Amniotic epithelial cell (primary cell): ENCODE results near the gene OTUB2.

Experiments
- DNase-seq: peaks from one replicate; pipeline ENCODE4 v3.0.0-alpha.2; 2010; ENCODE audit warnings: low read depth

Gene OTUB2

DNA sequence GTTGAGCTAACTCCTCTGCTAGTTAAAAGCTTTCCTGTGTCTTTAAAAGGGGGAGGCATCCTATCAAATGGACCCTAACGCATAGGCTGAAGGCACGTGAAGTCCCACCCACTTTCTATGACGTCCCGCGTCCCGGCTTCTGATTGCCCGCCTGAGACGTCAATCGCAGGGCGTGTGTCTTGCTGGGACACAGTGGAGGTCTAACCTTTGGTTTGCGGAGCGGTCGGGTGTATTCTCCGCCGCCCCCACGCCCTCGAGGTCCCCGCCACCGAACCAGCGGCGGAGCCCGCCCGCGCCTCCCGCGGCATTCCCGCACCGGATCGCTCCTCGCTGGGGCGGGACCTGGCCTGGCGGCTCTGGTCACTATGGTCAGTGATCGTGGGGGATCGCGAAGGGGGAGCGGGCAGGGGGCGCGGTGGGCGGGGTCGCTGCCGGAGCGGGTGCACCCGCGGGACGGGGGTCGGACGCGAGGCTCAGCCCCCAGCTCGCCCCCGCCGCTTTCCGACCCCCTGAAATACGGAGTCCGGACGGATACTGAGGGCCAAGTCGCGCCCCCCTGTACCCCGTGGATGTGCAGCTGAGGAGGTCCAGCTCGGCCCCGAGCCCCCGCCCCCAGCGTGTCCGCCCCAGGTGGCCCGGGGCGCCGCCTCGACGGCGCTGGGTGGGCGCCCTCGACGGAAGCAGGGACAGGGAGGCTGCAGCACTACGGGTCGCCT, at the start of gene OTUB2:
OTUB2 (plus strand) TSS at position 168 of the 716 bp plus-strand sequence; CDS start at position 366, 198 bp downstream.
- peak; percentile 98 for DNase-seq

DNA sequence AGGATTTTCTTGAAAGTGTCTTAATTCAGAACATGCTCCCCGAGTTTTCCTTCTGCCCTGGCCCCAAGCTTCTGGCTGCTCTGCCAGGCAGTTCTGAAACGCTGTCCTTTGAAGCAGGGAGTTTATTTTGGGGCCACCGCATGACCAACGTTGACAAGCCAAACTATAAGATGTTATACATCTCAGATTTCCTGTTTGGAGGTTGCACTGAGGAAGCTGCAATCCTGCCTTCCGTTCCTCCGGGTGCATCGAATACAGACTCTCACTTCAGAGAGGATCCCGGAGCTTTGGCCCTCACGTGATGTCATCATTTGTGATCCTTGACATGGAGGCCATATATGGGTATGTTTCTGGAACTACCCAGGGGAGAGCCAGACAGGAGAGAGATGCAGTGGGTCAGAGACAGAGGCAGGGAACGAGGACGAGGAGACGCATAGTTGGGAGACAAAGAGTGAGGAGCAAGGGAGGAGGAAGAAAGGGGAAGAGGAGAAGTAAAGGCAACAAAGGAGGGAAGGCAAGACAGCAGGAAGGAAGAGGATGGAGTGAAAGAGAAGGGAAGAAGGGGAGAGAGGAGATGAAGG, 49.6 kb upstream of the OTUB2 start, which contains the start of gene ASB2:
ASB2 (minus strand) TSS at position 94 of the 581 bp plus-strand sequence. CDS start 12,031 bp downstream, outside the sequence.
- DNase-seq = no peak

DNA sequence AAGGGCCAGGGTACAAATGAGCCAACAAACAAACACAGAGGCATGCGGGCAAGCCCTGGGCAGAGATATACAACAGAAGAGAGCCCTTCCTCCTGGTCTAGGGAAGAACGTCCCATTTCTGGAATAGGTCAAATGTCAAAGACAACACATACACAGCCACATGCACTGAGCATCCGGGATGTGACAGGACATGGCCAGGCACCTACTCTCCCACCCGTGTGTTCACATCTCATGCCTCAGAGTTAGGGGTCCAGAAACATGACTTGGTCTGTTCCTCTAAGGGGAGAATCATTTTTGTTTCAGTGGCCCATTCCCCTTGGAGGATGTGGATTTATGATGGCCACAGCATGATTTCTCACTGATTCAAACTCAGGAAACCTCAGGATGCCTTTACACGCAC, 49.0 kb upstream of the OTUB2 start:
- DNase-seq = no peak

DNA sequence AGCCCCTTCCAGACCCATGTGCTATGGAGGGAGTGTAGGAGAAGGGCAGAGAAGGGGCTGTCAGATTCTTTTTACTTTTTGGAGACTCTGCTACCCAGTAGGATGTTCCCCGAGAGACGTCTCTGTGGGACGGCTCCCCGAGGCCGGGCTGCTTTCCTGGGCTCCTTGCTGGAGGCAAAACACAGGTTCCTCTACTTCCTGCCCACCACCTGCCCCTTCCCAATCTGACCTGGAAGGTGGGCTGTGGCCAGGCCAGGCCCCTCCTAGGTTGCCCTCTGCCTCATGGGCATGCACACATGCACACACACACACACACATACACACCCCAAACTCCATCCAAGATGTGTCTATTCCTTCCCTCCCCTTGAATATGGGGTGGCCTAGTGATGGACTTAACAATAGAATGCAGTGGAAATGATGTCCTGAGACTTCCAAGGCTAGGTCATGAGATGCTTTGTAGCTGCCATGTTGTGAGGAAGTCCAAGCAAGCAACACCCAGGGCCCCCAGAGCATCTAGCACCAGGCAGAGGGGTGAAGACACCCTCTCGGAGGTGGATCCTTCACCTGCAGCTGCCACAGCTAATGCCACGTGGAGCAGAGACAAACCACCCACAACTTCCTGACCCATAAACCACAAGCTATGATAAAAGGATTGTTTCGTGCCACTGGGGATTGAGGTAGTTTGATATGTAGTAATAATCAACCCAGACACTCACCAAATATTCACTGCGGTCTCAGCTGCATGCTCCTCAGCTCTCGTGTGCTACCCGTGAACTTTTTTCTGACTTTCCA, 48.2 kb upstream of the OTUB2 start:
- peak; percentile 18 for DNase-seq

DNA sequence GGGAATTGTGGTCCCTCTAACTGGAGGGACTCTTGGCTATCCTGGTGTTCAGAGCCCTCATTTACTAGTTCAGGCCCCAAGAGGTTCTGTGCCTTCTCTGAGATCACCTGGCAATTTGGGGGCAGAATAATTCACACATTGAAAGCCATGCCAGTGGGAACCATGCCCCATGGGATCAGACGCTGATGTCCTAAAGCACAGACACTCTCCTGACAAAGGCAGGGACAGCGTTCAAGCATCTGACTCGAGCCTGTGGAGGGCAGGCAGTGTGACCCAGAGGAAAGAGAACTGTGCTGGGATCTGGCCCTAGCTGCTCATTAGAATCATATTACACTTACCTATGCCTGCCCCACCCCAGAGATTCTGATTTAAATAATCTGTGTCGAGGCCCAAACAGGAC, 47.4 kb upstream of the OTUB2 start:
- DNase-seq = no peak

DNA sequence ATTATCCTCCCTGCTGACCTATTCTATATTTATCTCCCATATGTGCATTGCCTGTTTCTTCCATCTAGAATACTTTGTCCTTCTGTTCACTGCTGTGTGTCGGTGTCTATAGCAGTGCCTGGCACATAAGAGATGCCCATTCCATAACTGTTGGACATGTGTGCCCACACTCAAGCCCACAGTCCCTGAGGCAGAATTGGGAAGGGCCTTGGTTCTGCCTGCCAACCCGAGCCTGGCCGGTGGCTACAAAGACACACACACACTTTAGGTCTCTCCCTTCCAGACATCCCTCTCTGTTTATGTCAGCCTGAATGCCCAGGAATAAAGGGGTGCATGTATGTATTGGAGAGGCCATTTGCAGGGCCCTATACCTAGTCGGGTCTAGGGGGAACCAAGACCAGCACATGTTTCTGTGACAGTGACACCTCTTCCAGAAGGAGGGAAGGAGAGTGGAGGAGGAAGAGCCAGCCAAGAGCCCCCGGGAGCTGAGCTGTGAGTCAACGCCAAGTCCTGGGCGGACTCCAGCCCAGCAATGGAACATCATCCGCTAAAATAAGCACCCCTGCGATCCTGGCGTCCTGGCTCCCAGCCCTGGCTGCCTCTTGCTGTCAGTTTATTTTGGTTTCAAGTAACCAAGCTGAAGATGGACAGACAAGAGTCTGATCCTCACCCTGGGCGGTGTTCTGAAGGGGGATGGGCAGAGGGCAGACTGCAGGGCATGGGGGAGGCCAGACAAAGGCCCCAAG, 45.5 kb upstream of the OTUB2 start:
- DNase-seq = no peak

DNA sequence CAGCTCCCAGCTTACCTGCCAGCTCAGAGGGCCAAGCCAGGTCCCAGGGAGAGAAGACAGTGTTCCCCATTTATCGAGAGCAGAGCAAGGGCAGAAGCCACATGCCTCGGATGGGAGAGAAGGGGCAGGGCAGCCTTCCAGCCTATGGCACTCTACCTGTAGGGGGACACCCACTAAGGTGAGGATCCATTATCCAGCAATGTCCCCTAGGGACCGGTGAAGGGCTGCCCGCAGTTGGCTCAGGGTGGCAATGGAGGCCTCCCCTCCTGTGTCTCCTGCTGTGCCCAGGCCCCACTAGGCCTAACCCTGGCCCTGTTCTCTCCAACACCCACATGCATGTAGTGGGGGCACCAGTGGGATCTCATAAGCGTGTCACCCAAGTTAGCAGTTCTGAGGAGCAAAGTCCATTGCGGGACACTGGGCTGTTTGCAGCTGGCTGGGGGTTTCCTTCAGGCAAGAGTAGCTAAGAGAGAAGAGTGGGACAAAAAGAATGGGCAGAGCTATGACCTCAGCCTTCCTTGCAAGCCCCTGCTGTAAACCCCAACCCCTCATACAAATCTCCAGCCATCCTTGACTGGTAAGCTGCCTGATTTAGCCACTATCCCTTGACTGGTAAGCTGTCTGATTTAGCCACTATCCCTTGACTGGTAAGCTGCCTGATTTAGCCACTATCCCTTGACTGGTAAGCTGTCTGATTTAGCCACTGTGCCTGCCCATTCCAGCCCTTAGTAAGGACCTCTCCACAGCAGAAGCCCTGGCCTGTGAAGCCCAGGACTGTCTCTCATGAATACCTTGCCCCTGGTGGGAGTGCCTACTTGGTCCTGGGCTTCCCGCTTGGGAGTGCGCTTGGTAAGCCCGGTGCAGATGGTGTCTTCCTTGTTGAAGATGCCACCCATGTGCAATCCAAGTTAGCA, 44.6 kb upstream of the OTUB2 start:
- DNase-seq = no peak

DNA sequence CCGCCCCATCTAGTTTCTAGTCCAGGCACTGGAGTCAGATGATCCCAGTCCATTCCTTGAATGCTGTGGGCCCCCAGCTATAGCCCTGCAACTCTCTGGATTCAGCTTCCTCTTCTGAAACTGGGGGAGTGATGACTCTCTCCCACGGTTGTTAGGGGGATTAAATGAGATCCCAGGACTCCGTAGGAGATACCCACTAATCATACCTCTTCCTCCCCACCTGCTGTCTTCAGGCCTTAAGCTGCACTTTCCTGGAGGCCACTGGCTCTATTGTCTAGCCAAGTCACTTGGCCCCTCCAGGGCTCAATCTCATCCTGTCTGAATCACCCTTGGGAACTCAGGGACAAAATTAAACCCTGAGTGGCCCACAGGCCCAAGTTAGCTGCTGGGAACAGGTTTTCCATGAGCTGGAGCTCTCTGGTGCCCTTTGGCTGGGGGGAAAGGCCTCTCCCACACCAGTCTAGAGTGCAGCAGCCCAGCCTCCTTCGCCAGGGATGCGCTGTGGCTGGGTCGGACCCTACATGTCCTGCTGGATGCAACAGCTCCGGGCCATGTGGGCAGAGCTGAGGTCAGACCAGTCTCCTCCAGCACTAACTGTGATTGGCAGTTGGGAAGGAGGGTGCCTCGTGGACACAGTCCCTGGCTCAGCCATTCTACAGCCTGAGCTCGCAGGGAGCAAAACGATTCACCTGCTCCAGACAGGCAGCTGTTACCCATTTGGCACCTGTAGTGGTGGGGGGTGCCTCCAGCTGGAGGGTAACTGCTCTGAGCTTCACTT, 43.7 kb upstream of the OTUB2 start:
- no peak for DNase-seq

DNA sequence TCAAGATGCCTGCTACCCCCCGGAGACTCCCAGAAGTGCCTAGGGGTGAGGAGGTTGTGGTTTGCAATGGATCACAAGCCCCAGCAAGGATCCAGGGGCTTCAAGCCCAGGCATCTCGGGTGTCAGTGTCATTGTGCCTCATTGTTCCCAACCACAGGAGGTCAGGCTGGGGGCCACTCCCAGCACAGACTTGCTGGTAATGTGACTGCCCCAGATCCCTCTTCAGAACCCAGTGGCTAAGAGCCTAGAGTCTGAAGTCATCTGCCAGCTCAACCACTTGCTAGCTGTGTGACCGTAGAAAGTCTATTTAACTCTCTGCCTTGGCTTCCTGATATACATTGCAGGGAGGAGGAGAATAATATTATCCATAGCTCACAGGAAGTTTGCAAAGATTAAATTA, 42.1 kb upstream of the OTUB2 start:
- no peak for DNase-seq

DNA sequence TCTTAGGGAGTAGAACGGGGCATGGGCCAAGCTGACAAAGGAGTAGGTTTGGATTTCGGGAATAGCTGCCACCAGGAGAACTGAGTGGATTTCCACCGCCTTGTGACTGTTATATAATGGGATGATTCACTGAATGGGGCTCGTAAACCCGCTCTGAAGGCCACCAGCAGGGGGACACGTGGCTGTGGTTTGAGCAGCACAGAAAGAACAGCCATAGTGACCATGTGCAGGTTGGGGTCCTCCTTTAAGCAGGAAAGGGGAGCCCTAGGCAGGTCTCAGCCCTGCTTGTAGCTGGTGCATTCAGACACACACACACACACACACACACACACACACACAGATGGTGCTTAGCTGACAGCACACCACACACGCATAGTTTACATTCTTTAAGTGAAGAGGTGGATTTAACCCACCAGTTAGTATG, 41.1 kb upstream of the OTUB2 start:
- peak; percentile 90 for DNase-seq

DNA sequence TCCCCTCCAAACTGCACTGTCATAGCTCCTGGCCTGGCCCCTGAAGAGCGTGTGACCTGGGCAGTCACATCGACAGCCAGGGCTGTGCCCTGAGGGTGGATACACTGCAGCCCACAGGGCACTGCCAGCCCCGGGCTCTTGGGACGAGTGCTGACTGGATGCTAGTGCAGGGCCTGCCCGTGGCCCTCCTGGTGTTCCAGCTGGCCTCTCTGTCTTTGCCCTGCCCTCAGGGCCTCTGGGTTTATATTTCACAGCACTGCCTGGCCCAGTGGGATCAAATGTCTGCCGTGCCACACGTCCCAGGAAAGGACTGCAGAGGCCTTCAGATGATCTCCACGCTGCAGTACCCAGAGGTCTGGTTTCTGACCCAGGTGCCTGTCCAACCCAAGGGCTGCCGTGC, 39.2 kb upstream of the OTUB2 start:
- DNase-seq = no peak

DNA sequence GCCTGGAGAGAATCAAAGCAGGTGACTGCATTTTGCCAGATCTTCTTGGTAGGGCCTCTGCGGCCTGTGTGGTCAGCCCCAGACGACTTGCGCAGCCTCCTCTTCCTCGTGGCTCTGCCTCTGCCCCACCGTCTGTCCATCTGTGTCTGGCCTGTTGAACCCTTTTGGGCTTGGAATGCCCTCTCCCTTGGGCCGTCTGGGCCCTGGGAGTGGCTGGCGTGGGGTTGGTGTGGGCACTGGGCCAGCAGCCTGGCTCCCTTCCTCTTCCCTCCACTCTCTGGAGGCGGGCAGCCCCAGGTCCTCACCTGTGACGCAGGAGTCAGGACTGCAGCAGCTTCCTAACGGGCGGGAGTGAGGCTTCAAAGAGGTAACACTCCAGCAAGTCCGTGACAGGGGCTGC, 38.8 kb upstream of the OTUB2 start:
- no peak for DNase-seq

DNA sequence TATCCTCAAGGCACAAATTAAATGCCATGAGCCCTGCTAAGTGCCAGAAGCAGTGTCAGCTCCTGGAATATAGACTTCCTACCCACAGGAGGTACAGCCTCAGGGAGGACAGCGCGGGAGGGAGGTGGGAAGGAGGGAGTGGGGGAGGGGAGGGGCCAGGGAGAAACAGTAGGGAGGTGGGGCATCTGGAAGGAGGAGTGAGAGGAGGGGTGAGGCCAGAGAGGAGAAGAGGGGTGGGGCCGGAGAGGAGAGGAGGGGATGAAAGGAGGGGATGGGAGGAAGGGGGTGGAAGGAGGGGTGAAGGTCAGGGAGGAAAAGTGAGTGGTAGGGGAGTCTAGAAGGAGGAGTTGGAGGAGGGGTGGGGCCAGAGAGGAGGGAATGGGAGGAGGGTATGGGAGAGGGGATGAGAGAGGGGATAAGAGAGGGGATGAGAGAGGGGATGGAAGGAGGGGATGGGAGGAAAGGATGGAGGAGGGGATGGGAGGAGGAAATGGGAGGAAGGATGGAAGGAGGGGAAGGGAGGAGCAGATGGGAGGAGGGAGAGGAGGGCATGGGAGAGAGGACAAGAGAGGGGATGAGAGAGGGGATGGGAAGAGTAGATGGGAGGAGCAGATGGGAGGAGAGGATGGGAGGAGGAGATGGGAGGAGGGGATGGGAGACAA, 38.2 kb upstream of the OTUB2 start:
- no peak for DNase-seq

DNA sequence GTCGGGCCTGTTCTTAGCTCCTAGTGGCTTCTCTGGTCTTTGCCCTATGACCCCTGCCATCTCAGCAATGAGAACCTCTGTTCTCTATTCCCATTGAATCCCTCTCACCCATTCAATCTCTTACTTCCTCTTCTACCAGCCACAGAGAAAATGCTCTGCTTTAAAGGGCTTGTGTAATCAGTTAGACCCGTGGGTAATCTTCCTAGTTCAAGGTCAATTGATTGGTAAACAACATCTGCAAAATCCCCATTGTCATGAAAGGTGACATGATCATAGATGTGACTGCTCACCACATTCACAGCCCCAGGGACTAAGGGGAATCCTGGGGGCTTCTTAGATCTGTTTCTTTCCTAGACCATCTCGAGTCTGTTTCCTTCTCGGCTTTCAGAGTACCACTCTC, 36.2 kb upstream of the OTUB2 start:
- no peak for DNase-seq

DNA sequence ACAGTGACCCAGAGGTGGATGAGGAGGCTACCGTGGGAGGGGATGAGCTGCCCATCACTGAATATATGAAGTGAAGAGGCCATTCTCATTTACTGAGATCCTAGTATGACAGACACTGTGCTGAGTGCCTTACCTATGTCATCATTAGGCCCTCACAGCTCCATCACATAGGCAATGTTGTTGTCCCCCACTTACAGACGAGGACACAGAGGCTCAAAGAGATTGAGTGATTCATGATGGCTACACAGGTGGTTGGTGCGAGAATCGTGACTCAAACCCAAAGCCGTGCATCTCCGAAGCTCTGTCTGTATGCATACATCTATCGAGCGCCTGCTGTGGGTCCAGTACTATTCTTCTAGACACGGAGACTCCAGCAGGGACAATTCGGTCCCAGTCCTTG, 34.9 kb upstream of the OTUB2 start:
- DNase-seq = no peak

DNA sequence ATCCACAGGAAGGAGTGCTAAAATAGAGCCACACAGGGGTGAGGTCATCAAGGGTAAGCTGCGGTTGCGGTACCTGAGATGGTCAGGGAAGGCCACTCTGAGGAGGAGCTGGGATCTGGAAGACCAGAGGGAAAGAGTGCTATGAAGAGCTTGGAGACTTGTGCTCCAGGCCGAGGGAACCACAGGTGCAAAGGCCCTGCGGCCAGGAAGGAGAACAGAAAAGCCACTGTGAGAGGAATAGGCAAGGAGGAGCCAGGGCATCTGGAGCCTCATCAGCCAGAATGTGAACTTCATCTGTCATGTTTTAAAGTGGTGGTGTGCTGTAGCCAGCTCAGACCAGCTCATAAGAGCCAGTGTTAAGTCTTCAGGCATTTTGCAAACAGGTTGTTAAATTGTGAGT, 34.5 kb upstream of the OTUB2 start:
- DNase-seq = no peak

DNA sequence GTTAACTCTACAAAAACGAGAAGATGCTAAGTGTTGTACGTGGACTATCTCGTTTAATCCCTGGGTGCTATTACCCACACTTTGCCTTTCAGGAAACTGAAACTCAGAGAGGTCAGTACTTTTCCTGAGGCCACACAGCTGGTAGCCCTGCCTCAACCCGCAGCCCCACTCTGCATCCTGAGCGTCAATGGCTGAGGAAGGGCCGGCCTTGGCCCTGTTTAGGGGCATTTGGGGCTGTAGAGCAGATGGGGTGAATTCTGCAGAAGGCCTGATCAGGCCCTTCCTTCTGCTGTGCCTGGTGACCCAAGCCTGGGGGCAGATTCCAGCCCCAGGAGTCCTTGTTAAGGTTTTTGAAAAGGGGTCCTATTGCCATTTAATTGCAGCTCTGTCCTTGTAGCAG, 32.8 kb upstream of the OTUB2 start:
- no peak for DNase-seq

DNA sequence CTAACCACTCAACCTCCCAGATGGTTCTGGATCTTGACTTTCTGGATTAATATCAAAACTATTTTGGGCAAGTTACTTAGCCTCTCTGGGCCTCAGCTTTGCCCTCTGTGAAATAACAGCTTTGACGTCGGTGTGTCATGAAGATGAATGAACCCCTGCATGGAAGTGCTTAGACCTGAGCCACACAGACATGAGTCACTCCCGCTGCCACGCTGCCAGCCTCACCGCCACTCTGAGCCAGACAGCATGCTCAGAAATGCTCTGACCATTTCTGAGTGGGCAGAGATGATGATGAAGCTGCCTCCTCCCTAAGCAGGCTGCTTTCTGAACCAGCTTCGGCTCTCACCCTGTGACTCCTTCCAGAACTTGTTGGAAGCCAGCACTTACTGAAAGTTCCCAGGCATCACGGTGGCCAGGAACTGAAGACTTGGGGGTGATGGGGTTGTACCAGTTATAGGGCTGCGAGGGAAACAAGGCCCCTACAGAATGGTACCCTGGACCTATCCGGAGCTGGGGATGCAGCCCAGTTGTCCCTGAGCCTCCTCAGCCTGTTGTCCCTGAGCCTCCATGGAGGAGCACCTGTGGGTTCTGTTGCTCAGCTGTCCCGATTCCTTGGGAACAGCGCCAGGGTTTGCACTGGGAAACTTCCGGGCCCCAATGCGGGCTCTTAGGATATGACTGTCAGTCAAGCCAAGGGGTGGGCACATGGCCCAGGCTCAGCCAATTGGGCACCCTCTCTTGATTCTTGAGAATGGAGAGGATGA, 31.0 kb upstream of the OTUB2 start:
- DNase-seq = peak; percentile 84

DNA sequence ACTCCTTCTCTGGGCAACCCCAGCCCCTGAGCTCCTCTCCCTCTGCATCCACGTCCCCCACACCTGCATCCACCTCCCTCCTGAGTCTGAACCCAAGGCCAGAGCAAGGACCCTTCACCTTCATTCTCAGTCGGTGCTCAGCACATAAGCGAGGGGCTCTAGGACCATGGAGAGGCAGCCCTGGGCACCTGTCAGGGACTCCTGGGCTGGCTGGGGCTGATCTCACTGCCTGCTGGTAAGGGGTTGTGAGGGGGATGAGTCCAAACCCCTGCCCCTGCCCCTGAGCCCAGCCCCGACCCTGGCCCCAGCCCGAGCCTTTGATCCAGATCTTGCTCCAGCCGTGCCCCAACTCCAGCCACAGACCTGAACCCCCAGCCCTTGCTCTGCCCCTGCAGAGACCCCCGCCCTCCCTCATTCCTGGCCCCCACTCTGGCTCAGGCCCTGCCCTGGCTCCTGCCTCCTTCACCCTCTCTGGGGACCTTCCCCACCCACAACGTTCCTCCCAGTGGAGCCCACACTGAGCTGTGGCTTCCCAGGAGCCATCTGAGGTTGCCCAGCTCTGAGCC, 29.9 kb upstream of the OTUB2 start:
- DNase-seq = no peak
